NB4 (cell line): ENCODE results near the gene ZNF628.

Source experiments
- DNase-seq: peaks from one replicate; pipeline ENCODE4 v3.0.0; 2010; ENCODE audit warnings: low read depth
- H3K4me3 ChIP-seq: one replicate; pipeline ENCODE4 v1.5.1; 2011; ENCODE audit warnings: mild to moderate bottlenecking, low read depth, low read length, moderate library complexity
- MAX ChIP-seq: IDR thresholded peaks from 2 replicates; pipeline ENCODE4 v1.6.1; 2011; ENCODE audit warnings: low read depth, low read length
- MYC ChIP-seq: IDR thresholded peaks from 2 replicates; pipeline ENCODE4 v1.6.1; 2011; ENCODE audit warnings: low read depth, low read length
- POLR2A ChIP-seq: IDR thresholded peaks from 2 replicates; pipeline ENCODE4 v1.6.1; 2011; ENCODE audit warnings: mild to moderate bottlenecking; ENCODE audit not compliant: insufficient read length; ENCODE audit errors: extremely low read depth
- TF ChIP-seq, protein P1 (sequence below): IDR thresholded peaks from one replicate; pipeline ENCODE4 v1.5.1; 2012; ENCODE audit warnings: low read depth, low read length

Gene ZNF628

GRCh38 chr19:55457683-55458457 lies 18.5 kb upstream of the ZNF628 start:
- no peak for TF ChIP-seq POLR2A
- TF ChIP-seq, protein P1, sequence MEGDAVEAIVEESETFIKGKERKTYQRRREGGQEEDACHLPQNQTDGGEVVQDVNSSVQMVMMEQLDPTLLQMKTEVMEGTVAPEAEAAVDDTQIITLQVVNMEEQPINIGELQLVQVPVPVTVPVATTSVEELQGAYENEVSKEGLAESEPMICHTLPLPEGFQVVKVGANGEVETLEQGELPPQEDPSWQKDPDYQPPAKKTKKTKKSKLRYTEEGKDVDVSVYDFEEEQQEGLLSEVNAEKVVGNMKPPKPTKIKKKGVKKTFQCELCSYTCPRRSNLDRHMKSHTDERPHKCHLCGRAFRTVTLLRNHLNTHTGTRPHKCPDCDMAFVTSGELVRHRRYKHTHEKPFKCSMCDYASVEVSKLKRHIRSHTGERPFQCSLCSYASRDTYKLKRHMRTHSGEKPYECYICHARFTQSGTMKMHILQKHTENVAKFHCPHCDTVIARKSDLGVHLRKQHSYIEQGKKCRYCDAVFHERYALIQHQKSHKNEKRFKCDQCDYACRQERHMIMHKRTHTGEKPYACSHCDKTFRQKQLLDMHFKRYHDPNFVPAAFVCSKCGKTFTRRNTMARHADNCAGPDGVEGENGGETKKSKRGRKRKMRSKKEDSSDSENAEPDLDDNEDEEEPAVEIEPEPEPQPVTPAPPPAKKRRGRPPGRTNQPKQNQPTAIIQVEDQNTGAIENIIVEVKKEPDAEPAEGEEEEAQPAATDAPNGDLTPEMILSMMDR, result no peak
- no peak for TF ChIP-seq MYC
- TF ChIP-seq MAX, result no peak
- H3K4me3 ChIP-seq, result no peak overlapping the region
- DNase-seq, result no peak

DNA sequence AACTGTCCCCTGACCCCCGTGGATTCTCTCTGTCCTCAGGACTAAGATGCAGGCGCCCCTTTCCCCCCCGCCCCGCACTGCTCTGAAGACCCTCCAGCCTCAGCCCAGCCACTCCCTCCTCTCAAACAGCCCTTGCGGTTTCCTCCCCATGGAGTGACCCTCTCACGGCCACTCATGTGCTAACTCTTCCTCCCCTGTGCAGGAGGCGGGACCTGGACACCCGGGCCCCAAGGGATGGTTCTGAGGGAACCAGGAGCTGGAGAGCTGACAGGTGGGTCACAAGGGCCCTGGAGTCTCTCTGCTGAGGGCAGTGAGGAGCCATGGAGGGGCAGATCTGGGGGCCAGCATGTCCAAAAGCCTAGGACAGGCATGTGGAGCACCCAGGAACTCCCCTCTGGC lies 16.9 kb upstream of the ZNF628 start:
- TF ChIP-seq POLR2A (no peak), MAX (no peak), MYC (no peak)
- no peak for DNase-seq
- no peak overlapping the region for H3K4me3 ChIP-seq

- DNase-seq, result no peak
- no peak for TF ChIP-seq MYC
- TF ChIP-seq, protein P1, result no peak
- no peak for TF ChIP-seq POLR2A
- TF ChIP-seq MAX, result no peak
- no peak overlapping the region for H3K4me3 ChIP-seq
These were observed 16.3 kb upstream of the ZNF628 start for GRCh38 chr19:55459950-55460657.

GRCh38 chr19:55460670-55461258 lies 15.7 kb upstream of the ZNF628 start:
- TF ChIP-seq POLR2A, result no peak
- TF ChIP-seq, protein P1, result no peak
- no peak for TF ChIP-seq MYC
- TF ChIP-seq MAX, result no peak
- H3K4me3 ChIP-seq, result peak overlapping the region; percentile 67
- DNase-seq, result peak; percentile 72

DNA sequence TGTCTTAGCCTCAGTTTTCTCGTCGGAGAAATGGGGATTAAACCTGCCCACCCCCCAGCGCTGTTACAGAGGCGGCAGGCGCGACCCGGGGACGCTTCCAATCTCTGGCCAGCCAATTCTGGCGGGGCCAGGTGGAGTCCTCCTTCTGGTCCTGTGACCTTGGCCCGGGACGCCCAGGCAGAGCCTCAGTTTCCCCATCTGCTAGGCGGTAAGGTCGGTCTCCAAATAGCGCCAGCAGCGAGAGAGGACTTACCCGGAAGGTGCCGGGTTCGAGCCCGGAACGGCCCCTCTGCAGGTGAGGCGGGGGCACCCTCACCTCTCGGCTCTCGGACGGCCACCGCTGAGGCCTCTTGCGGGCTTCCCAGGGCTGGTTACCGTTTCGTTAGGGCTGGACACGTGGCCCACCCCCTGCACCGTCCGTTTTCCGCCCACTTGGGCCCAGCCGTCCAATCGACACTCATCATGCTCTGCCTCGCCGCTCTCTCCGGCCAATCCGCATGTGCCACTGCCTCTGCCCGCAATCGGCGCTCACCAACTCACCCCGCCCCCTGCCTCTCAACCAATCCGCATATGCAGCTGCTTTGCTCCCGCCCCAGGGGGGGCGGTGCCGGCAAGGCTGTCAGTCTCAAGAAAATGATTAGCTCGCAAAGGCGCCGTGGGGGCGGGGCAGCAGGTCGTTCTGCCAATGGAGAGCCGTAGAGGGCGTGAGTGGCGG lies 15.0 kb upstream of the ZNF628 start, which contains the start of gene ISOC2:
Gene ISOC2, minus strand, starts transcription at position 384 of the 715 bp plus-strand sequence. CDS start 5,156 bp downstream, outside the sequence.
- H3K4me3 ChIP-seq, result peak within 1 kb of the TSS; percentile 67
- TF ChIP-seq POLR2A, result peak; percentile 54
- TF ChIP-seq MYC, result peak; percentile 92
- TF ChIP-seq MAX, result peak; percentile 98
- TF ChIP-seq, protein P1, result no peak
- peak; percentile 98 for DNase-seq
